Pancreas (tissue), 10 donors: ENCODE measurements around the gene SETD2. TPM values are rescaled to one million over a fixed set of nuclear protein-coding genes. Genes with fewer than 3 reads are reported as not detected.

ENCODE experiments used
- ATAC-seq, 4 donors: fragments of 200-7000 bp; cut with Tn5 transposase; one replicate each; pipeline versions ENCODE4 v1.8.0 to v1.9.1; 2020; ENCODE audit warnings: mild to moderate bottlenecking in 4 of 4, moderate library complexity in 4 of 4
- DNase-seq, 6 donors: peaks; one replicate each; pipeline ENCODE4 v3.0.0-alpha.2; 2020
- FAIRE-seq: peaks from 2 replicates; lab custom pipeline; 2012; peaks lifted over from hg19 to GRCh38; lab: Jason Lieb, UNC
- H3K27ac ChIP-seq, 4 donors: fragments of 200-600 bp; sonication (generic); 1 replicate in 3 of 4; 2 replicates in 1 of 4; pipeline versions ENCODE4 v1.5.0 to v1.8.0; 2020
- H3K27me3 ChIP-seq, 4 donors: fragments of 200-600 bp; one replicate each; pipeline ENCODE4 v1.8.0; 2021
- H3K36me3 ChIP-seq, 3 donors: fragments of 200-600 bp; sonication (generic) in 1 of 3; one replicate each; pipeline versions ENCODE4 v1.5.0 to v1.8.0; 2020 to 2021
- H3K4me1 ChIP-seq, 3 donors: fragments of 200-600 bp; one replicate each; pipeline ENCODE4 v1.8.0; 2021
- H3K4me3 ChIP-seq, 4 donors: fragments of 200-600 bp; sonication (generic) in 2 of 4; one replicate each; pipeline versions ENCODE4 v1.5.0 to v1.8.0; 2020 to 2021
- H3K9me3 ChIP-seq, 4 donors: fragments of 200-600 bp; one replicate each; pipeline ENCODE4 v1.8.0; 2021
- whole genome bisulfite sequencing, 2 donors: extraction: QIAGEN DNeasy Blood & Tissue Kit; methylation state at CpG; one replicate each; pipeline ENCODE4 v1.1.7; 2013; 5-methylcytosine and 5-hydroxymethylcytosine counted together
- intact Hi-C, 3 donors: fragments of 100-400 bp; cut with DNase I; formaldehyde crosslinking; loops; one replicate each; pipeline versions ENCODE4 v1.11.1 to v1.14.2; 2022
- polyA plus RNA-seq, 2 donors: library from polyadenylated mRNA; stranded (reverse); fragments of 200-250 nt; gene quantifications; one replicate each; pipeline ENCODE4 v1.2.3, GENCODE V29; 2013
- total RNA-seq, 6 donors: library from RNA; stranded (reverse); fragmentation: NEBNext Ultra II Directional in 4 of 6; extraction: Animal tissue kit (Norgen Biotek cat#: 25700) in 4 of 6; gene quantifications; one replicate each; pipeline versions ENCODE4 v1.2.1 to v1.2.4, GENCODE V29; 2021 to 2023
- TF ChIP-seq, protein P1 (sequence below), 4 donors: fragments of 200-600 bp; sonication (generic) in 3 of 4; IDR thresholded peaks; one replicate each; pipeline versions ENCODE4 v1.5.0 to v1.8.0; 2021; ENCODE audit warnings: antibody characterized with exemption in 4 of 4
- donor health status: healthy with polysubstance abuse.
- donor health status: DM: no; HTN: no; CAD: no; lungs with moderate emphysema.
- donor health status: DM: no; HTN: no; CAD: no.
- donor health status: control.
- donor health status: control.
- donor health status: Bipolar disorder and iron deficiency.
- donor health status: DM: yes; HTN: yes; CAD: no.
- donor health status: DM: no; HTN: no; CAD: no.
- donor health status: DM: no; HTN: no; CAD: no.
- donor health status: DM: yes; HTN: yes; CAD: no.

The SETD2 gene
- total and polyA plus RNA-seq, 8 donors = 9.6 to 35.3 (median 21.6) TPM

DNA sequence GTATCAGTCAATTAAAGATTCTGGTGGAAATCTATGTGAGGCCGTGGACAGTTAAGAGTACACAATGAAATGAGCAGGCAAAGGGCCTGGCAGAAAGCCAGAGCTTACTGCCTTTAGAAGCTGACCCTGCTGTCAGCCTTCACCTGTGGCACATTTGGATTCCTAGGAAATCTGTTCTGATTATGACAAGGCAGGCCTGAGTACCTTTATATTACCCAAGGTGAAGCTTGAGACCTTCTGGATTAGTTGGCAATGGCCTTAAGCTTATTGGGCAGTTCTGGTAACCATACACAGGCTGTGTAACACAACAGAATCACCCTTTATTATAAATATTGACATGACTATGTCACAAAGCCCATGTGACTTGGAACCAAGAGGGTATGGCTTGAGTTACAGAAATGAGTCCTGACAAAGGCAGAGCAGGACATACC, 141.3 kb downstream of the SETD2 start:
- Histone ChIP-seq H3K4me3 (no peak overlapping the region), H3K36me3 (peaks cover 0 to 12% (median 8%) of the 10 kb centered on the region in 3 donors), H3K4me1 (peaks cover 0 to 11% (median 9%) of the 10 kb centered on the region in 3 donors), H3K27ac (peak overlapping the region in 2 of 4 donors; percentile 16 to 37), H3K27me3 (no peaks in the 10 kb centered on the region), H3K9me3 (no peaks in the 10 kb centered on the region)
- peak in 4 of 6 donors; percentile 20 to 53 (median 34) for DNase-seq
- TF ChIP-seq, protein P1, sequence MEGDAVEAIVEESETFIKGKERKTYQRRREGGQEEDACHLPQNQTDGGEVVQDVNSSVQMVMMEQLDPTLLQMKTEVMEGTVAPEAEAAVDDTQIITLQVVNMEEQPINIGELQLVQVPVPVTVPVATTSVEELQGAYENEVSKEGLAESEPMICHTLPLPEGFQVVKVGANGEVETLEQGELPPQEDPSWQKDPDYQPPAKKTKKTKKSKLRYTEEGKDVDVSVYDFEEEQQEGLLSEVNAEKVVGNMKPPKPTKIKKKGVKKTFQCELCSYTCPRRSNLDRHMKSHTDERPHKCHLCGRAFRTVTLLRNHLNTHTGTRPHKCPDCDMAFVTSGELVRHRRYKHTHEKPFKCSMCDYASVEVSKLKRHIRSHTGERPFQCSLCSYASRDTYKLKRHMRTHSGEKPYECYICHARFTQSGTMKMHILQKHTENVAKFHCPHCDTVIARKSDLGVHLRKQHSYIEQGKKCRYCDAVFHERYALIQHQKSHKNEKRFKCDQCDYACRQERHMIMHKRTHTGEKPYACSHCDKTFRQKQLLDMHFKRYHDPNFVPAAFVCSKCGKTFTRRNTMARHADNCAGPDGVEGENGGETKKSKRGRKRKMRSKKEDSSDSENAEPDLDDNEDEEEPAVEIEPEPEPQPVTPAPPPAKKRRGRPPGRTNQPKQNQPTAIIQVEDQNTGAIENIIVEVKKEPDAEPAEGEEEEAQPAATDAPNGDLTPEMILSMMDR (IDR thresholded peaks at IDR 0.05) = no peak
- no peak for FAIRE-seq
- intact Hi-C loops = no loop called here
- 11 to 20% methylated on average over 1 of the region's 1 CpG for WGBS, 2 donors
- peak; percentile 68 to 82 (median 78) for ATAC-seq

DNA sequence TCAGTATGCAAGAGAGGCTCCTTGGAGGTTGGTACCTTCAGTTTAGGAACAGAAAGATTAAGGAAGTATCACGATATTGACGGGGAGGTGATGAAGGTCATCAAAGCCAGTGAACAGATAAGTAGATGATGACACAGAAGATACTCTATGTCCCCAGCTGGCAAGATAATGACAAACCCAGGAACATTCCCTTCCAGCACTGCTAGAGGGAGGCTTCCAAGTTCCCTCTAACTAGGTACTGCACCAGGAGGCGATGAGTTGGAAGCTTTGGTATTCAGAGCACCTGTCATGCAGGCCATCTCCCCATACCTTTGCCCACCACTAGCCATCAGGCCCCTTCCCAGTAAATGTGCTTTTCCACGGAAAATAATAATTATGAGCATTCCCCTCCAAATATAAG, 143.6 kb downstream of the SETD2 start:
- Histone ChIP-seq H3K9me3 (no peaks in the 10 kb centered on the region), H3K4me3 (no peak overlapping the region), H3K27me3 (no peaks in the 10 kb centered on the region), H3K4me1 (peaks cover 6 to 22% (median 9%) of the 10 kb centered on the region in 3 donors), H3K36me3 (peaks cover 0 to 12% (median 8%) of the 10 kb centered on the region in 3 donors), H3K27ac (no peak overlapping the region)
- FAIRE-seq = no peak
- no peak for ATAC-seq
- intact Hi-C loops = no loop called here
- WGBS, 2 donors = 74 to 81% methylated on average over 4 of the region's 4 CpGs
- TF ChIP-seq, protein P1 (IDR thresholded peaks at IDR 0.05) = no peak
- DNase-seq = no peak

DNA sequence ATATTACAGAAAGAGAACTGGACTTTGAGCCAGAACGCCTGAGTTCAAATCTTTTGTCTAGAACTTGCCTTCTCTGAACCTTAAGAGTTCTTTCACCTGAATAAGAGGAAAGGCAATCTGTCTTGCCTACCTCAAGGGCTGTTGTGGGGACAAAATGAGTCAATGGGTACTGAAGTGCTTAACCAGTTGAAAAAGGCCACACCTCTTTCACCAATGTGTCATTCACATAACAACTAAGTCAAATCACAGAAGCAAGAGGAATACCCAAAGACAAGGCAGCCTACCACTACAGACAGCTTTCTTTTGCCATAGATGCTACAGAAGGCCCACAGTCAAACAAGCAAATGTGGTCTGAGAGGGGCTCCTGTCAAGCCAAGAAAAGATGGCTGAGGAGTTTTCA, 144.7 kb downstream of the SETD2 start:
- no peak for DNase-seq
- Histone ChIP-seq H3K4me1 (peaks cover 6 to 22% (median 9%) of the 10 kb centered on the region in 3 donors), H3K4me3 (no peak overlapping the region), H3K36me3 (peaks cover 0 to 12% (median 8%) of the 10 kb centered on the region in 3 donors), H3K27me3 (no peaks in the 10 kb centered on the region), H3K9me3 (no peaks in the 10 kb centered on the region), H3K27ac (no peak overlapping the region)
- WGBS, 2 donors = 92 to 96% methylated on average over 1 of the region's 1 CpG
- TF ChIP-seq, protein P1 (IDR thresholded peaks at IDR 0.05) = no peak
- no peak for FAIRE-seq
- no peak for ATAC-seq
- intact Hi-C loops = no loop called here

DNA sequence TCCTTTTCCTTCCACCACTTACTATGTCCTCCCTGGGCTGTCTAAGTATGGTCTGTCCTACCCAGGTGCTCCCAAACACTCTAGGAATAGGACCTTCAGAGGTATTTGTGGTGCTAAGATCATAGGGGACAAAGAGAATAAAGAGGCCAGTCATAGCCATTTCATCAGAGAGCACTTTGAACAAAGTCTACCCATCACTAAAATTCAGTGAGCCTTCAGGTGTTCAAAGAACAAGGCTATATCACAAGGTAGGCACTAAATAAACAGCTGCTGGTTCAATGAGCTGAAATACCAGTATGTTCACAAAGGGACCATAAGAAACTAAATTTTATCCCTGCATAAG, 145.7 kb downstream of the SETD2 start:
- intact Hi-C loops = no loop called here
- Histone ChIP-seq H3K27me3 (no peaks in the 10 kb centered on the region), H3K4me3 (no peak overlapping the region), H3K36me3 (peaks cover 0 to 12% (median 8%) of the 10 kb centered on the region in 3 donors), H3K4me1 (peaks cover 6 to 22% (median 9%) of the 10 kb centered on the region in 3 donors), H3K27ac (no peak overlapping the region), H3K9me3 (no peaks in the 10 kb centered on the region)
- no peak for FAIRE-seq
- DNase-seq = no peak
- TF ChIP-seq, protein P1 (IDR thresholded peaks at IDR 0.05) = no peak
- no peak for ATAC-seq

DNA sequence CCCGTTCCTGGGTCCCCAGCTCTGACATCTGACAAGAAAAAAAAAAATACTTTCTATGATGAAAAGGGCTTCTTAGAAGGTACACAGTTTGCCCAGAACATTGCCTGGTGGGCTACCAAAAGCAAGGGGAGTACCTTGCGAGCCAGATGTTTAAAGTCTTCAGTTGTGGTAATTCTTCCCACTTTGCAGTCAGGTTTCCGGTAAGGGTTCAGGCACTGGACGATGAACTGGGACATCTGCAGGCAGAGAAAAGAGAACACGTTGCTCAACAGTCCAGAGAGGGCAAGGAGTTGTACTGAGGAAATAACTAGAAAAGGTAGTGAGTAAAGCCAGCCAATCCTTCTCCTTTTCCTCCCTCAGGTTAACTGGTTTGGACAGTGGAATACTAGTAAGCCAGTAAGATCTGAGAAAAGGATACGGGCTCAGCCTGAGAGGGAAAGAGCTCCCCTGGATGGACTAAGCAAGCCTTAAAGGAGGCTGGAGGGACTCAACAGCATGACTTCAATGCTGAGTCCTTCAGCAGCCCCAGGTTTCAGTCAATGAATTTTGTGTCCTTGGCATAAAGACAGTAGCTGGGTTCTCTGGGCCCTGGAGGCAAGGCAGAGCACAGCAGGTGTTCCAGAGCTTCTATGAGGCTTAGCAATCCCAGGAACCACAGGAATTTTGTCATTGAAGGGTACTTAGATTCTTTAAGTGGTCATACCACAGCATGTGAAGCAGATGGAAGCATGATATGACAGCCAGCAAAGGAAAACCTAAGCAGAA, 146.2 kb downstream of the SETD2 start:
- no peak overlapping the region for H3K27ac ChIP-seq
- WGBS, 2 donors = 90 to 93% methylated on average over 6 of the region's 6 CpGs
- TF ChIP-seq, protein P1 (IDR thresholded peaks at IDR 0.05) = no peak
- FAIRE-seq (no peak), DNase-seq (no peak), ATAC-seq (no peak)
- H3K9me3 ChIP-seq = no peaks in the 10 kb centered on the region
- H3K27me3 ChIP-seq = no peaks in the 10 kb centered on the region
- intact Hi-C loops = no loop called here
- H3K36me3 ChIP-seq = peaks cover 0 to 12% (median 8%) of the 10 kb centered on the region in 3 donors
- peaks cover 6 to 16% (median 6%) of the 10 kb centered on the region in 3 donors for H3K4me1 ChIP-seq
- no peak overlapping the region for H3K4me3 ChIP-seq
